Heart left ventricle (tissue), 16 donors: ENCODE results near the gene MFSD6L. TPM values are rescaled to one million over a fixed set of nuclear protein-coding genes. Genes with fewer than 3 reads are reported as not detected.
A peak's percentile ranks its signal among the peaks of the same experiment; 100 is the strongest.

Experiments used
- ATAC-seq, 4 donors: fragments of 200-7000 bp; cut with Tn5 transposase; one replicate each; pipeline ENCODE4 v1.9.1; 2020 to 2022; ENCODE audit warnings: moderate library complexity in 4 of 4, mild to moderate bottlenecking in 3 of 4, moderate number of reproducible peaks in 1 of 4
- DNase-seq, 5 donors: peaks; one replicate each; pipeline ENCODE4 v3.0.0-alpha.2; 2020
- H3K27ac ChIP-seq, 12 donors: fragments of 200-600 bp; sonication (generic) in 4 of 12; one replicate each; pipeline versions ENCODE4 v1.5.0 to v1.8.0; 2016 to 2022; ENCODE audit warnings: mild to moderate bottlenecking in 2 of 12
- H3K27me3 ChIP-seq, 9 donors: fragments of 200-600 bp; sonication (generic) in 2 of 9; one replicate each; pipeline versions ENCODE4 v1.5.1 to v1.8.0; 2016 to 2022; ENCODE audit warnings: mild to moderate bottlenecking in 3 of 9
- H3K36me3 ChIP-seq, 9 donors: fragments of 200-600 bp; sonication (generic) in 2 of 9; one replicate each; pipeline versions ENCODE4 v1.5.0 to v1.8.0; 2018 to 2022; ENCODE audit warnings: mild to moderate bottlenecking in 2 of 9
- H3K4me1 ChIP-seq, 12 donors: fragments of 200-600 bp; sonication (generic) in 4 of 12; one replicate each; pipeline versions ENCODE4 v1.5.0 to v1.8.0; 2016 to 2022; ENCODE audit warnings: mild to moderate bottlenecking in 3 of 12
- H3K4me3 ChIP-seq, 12 donors: fragments of 200-600 bp; sonication (generic) in 4 of 12; one replicate each; pipeline versions ENCODE4 v1.5.0 to v1.8.0; 2017 to 2022; ENCODE audit warnings: mild to moderate bottlenecking in 9 of 12, moderate library complexity in 4 of 12
- H3K9me3 ChIP-seq, 12 donors: fragments of 200-600 bp; sonication (generic) in 4 of 12; one replicate each; pipeline versions ENCODE4 v1.5.0 to v1.8.0; 2016 to 2022; ENCODE audit warnings: mild to moderate bottlenecking in 1 of 12
- POLR2A ChIP-seq, 2 donors: fragments of 450-650 bp; IDR thresholded peaks; one replicate each; pipeline ENCODE4 v1.6.1; 2017; ENCODE audit warnings: antibody characterized with exemption in 2 of 2, mild to moderate bottlenecking in 2 of 2, moderate library complexity in 2 of 2
- WGBS, 4 donors: extraction: QIAGEN DNeasy Blood & Tissue Kit in 2 of 4; methylation state at CpG; one replicate each; pipeline versions ENCODE4 v1.1.5 to v1.1.7; 2013 to 2018; 5-methylcytosine and 5-hydroxymethylcytosine counted together
- intact Hi-C, 10 donors: fragments of 100-400 bp; cut with DNase I; formaldehyde crosslinking; loops; one replicate each; pipeline versions ENCODE4 v1.11.1 to v1.14.2; 2022
- polyA plus RNA-seq, 2 donors: library from polyadenylated mRNA; stranded (reverse); fragments of 200-250 nt; gene quantifications; one replicate each; pipeline ENCODE4 v1.2.3, GENCODE V29; 2013
- total RNA-seq, 9 donors: library from RNA; depleted of rRNA in 2 of 9; stranded (reverse); fragments of >200 nt in 2 of 9; fragmentation: NEBNext Ultra II Directional in 3 of 9; extraction: Animal tissue kit (Norgen Biotek cat#: 25700) in 3 of 9; gene quantifications; one replicate each; pipeline versions ENCODE4 v1.1.0 to v1.2.4, GENCODE V29; 2016 to 2023
- TF ChIP-seq, protein P1 (sequence below), 12 donors: fragments of 200-600 bp; sonication (generic) in 4 of 12; IDR thresholded peaks; one replicate each; pipeline versions ENCODE4 v1.5.0 to v1.8.0; 2018 to 2022; ENCODE audit warnings: antibody characterized with exemption in 12 of 12, mild to moderate bottlenecking in 5 of 12
- donor health status: ischemic (EF 13 %, LVEDD 7.1; RV severe dilation, severe dysfunction).
- donor health status: healthy with polysubstance abuse.
- donor health status: DM: no; HTN: yes; CAD: no.
- donor health status: DM: no; HTN: no; CAD: no.
- donor health status: ischemic (EF 25% LVEDD 6.9; RV normal size, moderate dysfunction).
- donor health status: ischemic (EF 25% LVEDD 5.7; RV mildly dilated, moderate dysfunction).
- donor health status: healthy.
- donor health status: DM: yes; HTN: yes; CAD: no.
- donor health status: ischemic (EF 35%, LVEDD 5.7; RV mildly dilated, moderate dysfunction).
- donor health status: nonischemic (EF 11% LVEDD 7.7; RV severe dilation, severe dysfunction).
- donor health status: DM: yes; HTN: yes; CAD: no.
- donor health status: PGD.
- donor health status: ischemic (EF 29% LVEDD 5.4; RV normal size, mild dysfunction).
- donor health status: nonischemic (EF 23%, LVEDD 6.1; RV moderate dilation, normal function).

The MFSD6L gene
- total and polyA plus RNA-seq, 11 donors, result 0.08 to 0.43 (median 0.21) TPM; not detected in 8

DNA sequence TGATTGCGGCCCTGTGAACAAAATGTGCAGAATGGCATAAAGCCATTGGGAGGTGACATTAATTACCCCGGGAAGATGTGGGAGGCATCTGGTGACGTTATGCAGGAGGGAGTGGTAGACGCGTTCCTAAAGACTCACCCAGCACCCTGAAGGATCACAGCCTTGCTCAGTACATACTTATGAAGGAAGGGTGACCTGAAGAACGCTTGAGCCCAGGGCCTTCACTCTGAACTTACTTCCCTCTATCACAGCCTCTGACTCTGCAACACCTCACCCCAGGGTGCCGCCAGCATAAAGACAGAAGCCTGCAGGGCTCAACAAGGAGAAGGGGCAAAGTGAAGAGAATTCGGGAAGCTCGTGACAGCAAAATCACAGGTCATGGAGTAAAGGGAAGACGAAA, 9.4 kb downstream of the MFSD6L start:
- H3K4me3 ChIP-seq, result no peak overlapping the region
- DNase-seq, result no peak
- H3K4me1 ChIP-seq, result peaks cover 0 to 29% (median 0%) of the 10 kb centered on the region in 12 donors
- intact Hi-C loops, result loop anchor here in 6 of 10 donors (2.0 to 10.0 kb wide), 6 partner anchors 37 to 379 kb away; no protein-coding TSS in a partner anchor
- TF ChIP-seq, protein P1, sequence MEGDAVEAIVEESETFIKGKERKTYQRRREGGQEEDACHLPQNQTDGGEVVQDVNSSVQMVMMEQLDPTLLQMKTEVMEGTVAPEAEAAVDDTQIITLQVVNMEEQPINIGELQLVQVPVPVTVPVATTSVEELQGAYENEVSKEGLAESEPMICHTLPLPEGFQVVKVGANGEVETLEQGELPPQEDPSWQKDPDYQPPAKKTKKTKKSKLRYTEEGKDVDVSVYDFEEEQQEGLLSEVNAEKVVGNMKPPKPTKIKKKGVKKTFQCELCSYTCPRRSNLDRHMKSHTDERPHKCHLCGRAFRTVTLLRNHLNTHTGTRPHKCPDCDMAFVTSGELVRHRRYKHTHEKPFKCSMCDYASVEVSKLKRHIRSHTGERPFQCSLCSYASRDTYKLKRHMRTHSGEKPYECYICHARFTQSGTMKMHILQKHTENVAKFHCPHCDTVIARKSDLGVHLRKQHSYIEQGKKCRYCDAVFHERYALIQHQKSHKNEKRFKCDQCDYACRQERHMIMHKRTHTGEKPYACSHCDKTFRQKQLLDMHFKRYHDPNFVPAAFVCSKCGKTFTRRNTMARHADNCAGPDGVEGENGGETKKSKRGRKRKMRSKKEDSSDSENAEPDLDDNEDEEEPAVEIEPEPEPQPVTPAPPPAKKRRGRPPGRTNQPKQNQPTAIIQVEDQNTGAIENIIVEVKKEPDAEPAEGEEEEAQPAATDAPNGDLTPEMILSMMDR (IDR thresholded peaks at IDR 0.05), result no peak
- no peak overlapping the region for H3K27ac ChIP-seq
- 54 to 63% (median 59%) methylated on average over 10 of the region's 10 CpGs for WGBS, 4 donors
- no peak for ATAC-seq
- H3K27me3 ChIP-seq, result no peaks in the 10 kb centered on the region
- H3K36me3 ChIP-seq, result no peaks in the 10 kb centered on the region
- peaks cover 0 to 13% (median 6%) of the 10 kb centered on the region in 12 donors for H3K9me3 ChIP-seq

DNA sequence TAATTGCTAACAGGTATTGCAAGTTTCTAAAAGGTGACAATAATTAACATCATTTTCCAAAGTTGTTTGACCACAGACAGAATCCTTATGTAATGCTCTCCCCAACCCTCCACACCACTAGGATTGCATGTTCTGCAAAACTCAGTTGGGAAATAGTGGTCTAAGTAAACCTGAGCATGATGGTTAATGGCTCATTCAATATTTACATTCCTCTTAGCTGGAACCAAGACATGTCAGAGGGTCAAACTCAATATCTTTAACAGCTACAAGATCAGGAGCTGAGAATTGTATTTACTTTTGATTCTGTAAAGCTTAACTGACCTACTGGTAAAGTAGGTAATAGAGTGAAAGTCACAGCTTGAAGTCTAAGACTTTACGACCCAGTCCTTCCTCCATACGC, 10.2 kb downstream of the MFSD6L start:
- Histone ChIP-seq H3K4me1 (peaks cover 0 to 21% (median 0%) of the 10 kb centered on the region in 12 donors), H3K9me3 (peaks cover 0 to 13% (median 6%) of the 10 kb centered on the region in 12 donors), H3K36me3 (no peaks in the 10 kb centered on the region), H3K27ac (no peak overlapping the region), H3K4me3 (no peak overlapping the region), H3K27me3 (no peaks in the 10 kb centered on the region)
- DNase-seq, result no peak
- ATAC-seq, result no peak
- intact Hi-C loops, result loop anchor here in 6 of 10 donors (2.0 to 10.0 kb wide), 6 partner anchors 37 to 378 kb away; no protein-coding TSS in a partner anchor
- TF ChIP-seq, protein P1 (IDR thresholded peaks at IDR 0.05), result no peak
- TF ChIP-seq POLR2A (IDR thresholded peaks at IDR 0.05), result no peak
- 93 to 98% (median 96%) methylated on average over 2 of the region's 2 CpGs for WGBS, 4 donors

- no peaks in the 10 kb centered on the region for H3K36me3 ChIP-seq
- peaks cover 0 to 20% (median 0%) of the 10 kb centered on the region in 12 donors for H3K4me1 ChIP-seq
- intact Hi-C loops, result loop anchor here in 9 of 10 donors (1.0 to 10.0 kb wide), 8 partner anchors 33 to 377 kb away; no protein-coding TSS in a partner anchor
- peaks cover 0 to 8% (median 0%) of the 10 kb centered on the region in 12 donors for H3K9me3 ChIP-seq
- no peak for TF ChIP-seq POLR2A (IDR thresholded peaks at IDR 0.05)
- TF ChIP-seq, protein P1 (IDR thresholded peaks at IDR 0.05), result peak; percentile 72 to 91 (median 88)
- ATAC-seq (peak in 3 of 4 donors; percentile 91 to 92 (median 91)), DNase-seq (peak; percentile 68 to 83 (median 76))
- WGBS, 4 donors, result 26 to 32% (median 31%) methylated on average over 19 of the region's 19 CpGs
- H3K4me3 ChIP-seq, result no peak overlapping the region
- no peaks in the 10 kb centered on the region for H3K27me3 ChIP-seq
- H3K27ac ChIP-seq, result no peak overlapping the region
Measured at GRCh38 chr17:8785547-8786413, 13.4 kb downstream of the MFSD6L start.

GRCh38 chr17:8782176-8782575, 17.0 kb downstream of the MFSD6L start:
- DNase-seq (no peak), ATAC-seq (no peak)
- 94 to 100% (median 99%) methylated on average over 1 of the region's 1 CpG for WGBS, 4 donors
- Histone ChIP-seq H3K4me3 (no peak overlapping the region), H3K36me3 (no peaks in the 10 kb centered on the region), H3K9me3 (peaks cover 0 to 8% (median 0%) of the 10 kb centered on the region in 12 donors), H3K27me3 (no peaks in the 10 kb centered on the region), H3K4me1 (peaks cover 0 to 18% (median 0%) of the 10 kb centered on the region in 12 donors), H3K27ac (peak overlapping the region in 1 of 12 donors; percentile 22)
- TF ChIP-seq, protein P1 (IDR thresholded peaks at IDR 0.05), result no peak
- TF ChIP-seq POLR2A (IDR thresholded peaks at IDR 0.05), result no peak
- intact Hi-C loops, result loop anchor here in 1 of 10 donors (10.0 kb wide), 1 partner anchor 367 kb away; no protein-coding TSS in a partner anchor
